HUES6 (cell line): ENCODE results near the gene RER1.

ENCODE experiments used
- H3K27ac ChIP-seq: 2 replicates; pipeline ENCODE4 v1.7.0; 2013; ENCODE audit warnings: low read depth, mild to moderate bottlenecking, low read length, inconsistent platforms
- H3K27me3 ChIP-seq: 2 replicates; pipeline ENCODE4 v1.6.1; 2013; ENCODE audit warnings: low read length; ENCODE audit not compliant: control insufficient read depth, insufficient read depth
- H3K36me3 ChIP-seq: 2 replicates; pipeline ENCODE4 v1.6.1; 2013; ENCODE audit warnings: low read length; ENCODE audit not compliant: control insufficient read depth, insufficient read depth
- H3K4me1 ChIP-seq: 2 replicates; pipeline ENCODE4 v1.6.1; 2013; ENCODE audit warnings: low read length; ENCODE audit not compliant: control insufficient read depth, insufficient read depth
- H3K4me3 ChIP-seq: 2 replicates; pipeline ENCODE4 v1.5.1; 2013; ENCODE audit warnings: low read depth, low read length
- H3K9ac ChIP-seq: one replicate; pipeline ENCODE4 v1.6.1; 2013; ENCODE audit warnings: mild to moderate bottlenecking, low read length
- H3K9me3 ChIP-seq: 2 replicates; pipeline ENCODE4 v1.6.1; 2013; ENCODE audit warnings: low read depth, low read length; ENCODE audit not compliant: control insufficient read depth, insufficient read depth

The RER1 gene

GRCh38 chr1:2452201-2452931, 60.7 kb downstream of the RER1 start:
- H3K9me3 ChIP-seq: no peaks in the 10 kb centered on the region
- peaks cover 18% of the 10 kb centered on the region; the same call in 1 of the 2 replicates for H3K4me1 ChIP-seq
- no peak overlapping the region for H3K9ac ChIP-seq
- no peak overlapping the region for H3K27ac ChIP-seq
- peaks cover 6% of the 10 kb centered on the region; the same call in 1 of the 2 replicates for H3K27me3 ChIP-seq
- H3K4me3 ChIP-seq: no peak overlapping the region
- H3K36me3 ChIP-seq: no peaks in the 10 kb centered on the region

DNA sequence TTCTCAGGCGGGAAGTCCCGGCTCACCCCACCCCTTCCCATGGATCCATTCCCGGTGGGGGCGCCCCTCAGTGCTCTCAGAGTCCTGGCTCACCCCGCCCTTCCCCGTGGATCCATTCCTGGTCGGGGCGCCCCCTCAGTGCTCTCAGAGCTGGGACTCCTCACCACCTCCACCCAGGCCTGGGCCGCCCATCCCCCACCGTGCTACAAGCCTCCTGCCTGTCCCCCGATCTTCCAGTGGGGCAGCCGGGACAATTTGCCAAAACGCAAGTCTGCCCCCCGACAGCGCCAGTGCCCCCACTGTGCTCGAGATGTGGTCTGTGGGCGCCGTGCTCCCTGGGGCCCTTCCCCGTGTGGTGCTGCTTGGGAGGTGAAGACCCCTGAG, 61.3 kb downstream of the RER1 start:
- H3K4me1 ChIP-seq: peaks cover 13% of the 10 kb centered on the region; the same call in 1 of the 2 replicates
- H3K27me3 ChIP-seq: peaks cover under 1% of the 10 kb centered on the region; the same call in 1 of the 2 replicates

DNA sequence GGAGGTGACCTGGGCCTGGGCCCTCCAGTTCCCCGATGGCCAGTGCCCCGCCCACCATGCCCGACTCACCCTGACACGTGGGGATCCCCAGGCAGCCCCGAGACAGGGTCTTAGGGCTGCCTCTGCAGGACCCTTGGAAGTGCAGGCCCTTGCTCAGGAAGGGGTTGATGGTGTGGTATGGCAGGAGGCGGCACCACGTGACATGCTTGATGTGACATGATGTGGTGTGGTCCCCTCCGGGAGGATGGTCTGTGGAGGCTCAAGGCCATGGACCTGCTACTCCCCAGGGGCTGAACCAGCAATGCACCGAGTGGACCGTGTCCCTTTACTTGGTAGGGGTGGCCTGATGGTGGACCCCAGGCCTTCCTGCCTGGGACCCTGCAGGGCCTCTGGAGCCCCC, 62.6 kb downstream of the RER1 start:
- no peak overlapping the region for H3K4me3 ChIP-seq
- H3K9me3 ChIP-seq: no peaks in the 10 kb centered on the region
- no peak overlapping the region for H3K9ac ChIP-seq
- no peak overlapping the region; the same call in 1 of the 2 replicates for H3K27ac ChIP-seq
- H3K36me3 ChIP-seq: no peaks in the 10 kb centered on the region
- no peaks in the 10 kb centered on the region for H3K27me3 ChIP-seq
- peaks cover 5% of the 10 kb centered on the region; the same call in 1 of the 2 replicates for H3K4me1 ChIP-seq

More for the DNA sequence above, 61.3 kb downstream of the RER1 start:
- Histone ChIP-seq H3K9me3 (no peaks in the 10 kb centered on the region), H3K36me3 (no peaks in the 10 kb centered on the region), H3K27ac (no peak overlapping the region), H3K9ac (no peak overlapping the region), H3K4me3 (no peak overlapping the region)
